Breast epithelium (tissue), 3 donors: ENCODE measurements around the gene CDON.

ENCODE experiments used
- POLR2A ChIP-seq: fragments of 450-650 bp; IDR thresholded peaks from one replicate; pipeline ENCODE4 v1.6.1; 2016; ENCODE audit warnings: antibody characterized with exemption, mild to moderate bottlenecking, moderate library complexity
- TF ChIP-seq, protein P1 (sequence below), 3 donors: fragments of 450-650 bp; IDR thresholded peaks; one replicate each; pipeline ENCODE4 v1.5.1; 2016 to 2017; ENCODE audit warnings: antibody characterized with exemption in 3 of 3, mild to moderate bottlenecking in 3 of 3, moderate library complexity in 3 of 3

DNA sequence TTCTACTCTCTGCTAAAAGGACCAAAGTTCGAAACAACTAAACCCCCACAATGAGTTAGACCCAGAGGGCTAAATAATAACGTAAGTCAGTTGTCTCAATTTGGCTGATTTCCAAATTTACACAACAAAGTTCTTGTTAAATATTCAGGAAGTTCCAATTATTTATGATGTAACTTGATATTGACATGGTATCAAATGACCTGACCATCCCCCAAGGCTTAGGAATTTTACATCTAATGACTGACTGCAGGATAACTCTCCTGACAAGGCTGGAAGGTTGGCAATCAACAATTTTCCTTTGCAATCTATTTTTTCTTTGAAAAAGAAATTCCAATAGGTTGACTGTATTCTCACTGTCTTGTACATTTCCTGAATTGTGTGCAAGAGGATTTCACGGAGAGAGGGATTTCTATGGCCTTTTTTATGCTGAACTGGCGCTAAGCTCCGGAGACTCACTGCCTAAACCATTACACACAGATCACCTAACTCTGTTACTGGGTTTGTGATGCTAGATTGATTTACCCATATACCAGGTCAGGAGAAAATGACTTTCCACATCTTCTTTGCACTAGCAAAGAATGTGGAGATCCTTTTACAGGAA is 9.6 kb upstream of the CDON start:
- TF ChIP-seq, protein P1, sequence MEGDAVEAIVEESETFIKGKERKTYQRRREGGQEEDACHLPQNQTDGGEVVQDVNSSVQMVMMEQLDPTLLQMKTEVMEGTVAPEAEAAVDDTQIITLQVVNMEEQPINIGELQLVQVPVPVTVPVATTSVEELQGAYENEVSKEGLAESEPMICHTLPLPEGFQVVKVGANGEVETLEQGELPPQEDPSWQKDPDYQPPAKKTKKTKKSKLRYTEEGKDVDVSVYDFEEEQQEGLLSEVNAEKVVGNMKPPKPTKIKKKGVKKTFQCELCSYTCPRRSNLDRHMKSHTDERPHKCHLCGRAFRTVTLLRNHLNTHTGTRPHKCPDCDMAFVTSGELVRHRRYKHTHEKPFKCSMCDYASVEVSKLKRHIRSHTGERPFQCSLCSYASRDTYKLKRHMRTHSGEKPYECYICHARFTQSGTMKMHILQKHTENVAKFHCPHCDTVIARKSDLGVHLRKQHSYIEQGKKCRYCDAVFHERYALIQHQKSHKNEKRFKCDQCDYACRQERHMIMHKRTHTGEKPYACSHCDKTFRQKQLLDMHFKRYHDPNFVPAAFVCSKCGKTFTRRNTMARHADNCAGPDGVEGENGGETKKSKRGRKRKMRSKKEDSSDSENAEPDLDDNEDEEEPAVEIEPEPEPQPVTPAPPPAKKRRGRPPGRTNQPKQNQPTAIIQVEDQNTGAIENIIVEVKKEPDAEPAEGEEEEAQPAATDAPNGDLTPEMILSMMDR (IDR thresholded peaks at IDR 0.05): no peak
- no peak for TF ChIP-seq POLR2A
